NCI-H2227 (cell line): ENCODE measurements around the gene ZSCAN10.
"Not testable (repeated sequence)": the region's sequence is repeated elsewhere in the genome, so short reads cannot be mapped to it uniquely, and the experiment has no call there.

Source experiments
- DNase-seq: peaks from one replicate; lab custom pipeline; 2025; ENCODE audit not compliant: unreplicated experiment; lab: John Stamatoyannopoulos, UW

The ZSCAN10 gene

GRCh38 chr16:3065069-3065741, 33.9 kb downstream of the ZSCAN10 start, which contains the start of gene IL32:
IL32 (plus strand) TSS chr16:3065640; CDS start chr16:3065812, 172 bp downstream.
- DNase-seq: no peak

GRCh38 chr16:3063625-3064386, 35.3 kb downstream of the ZSCAN10 start:
- no peak for DNase-seq

GRCh38 chr16:3062553-3062952, 36.5 kb downstream of the ZSCAN10 start:
- DNase-seq: no peak

DNA sequence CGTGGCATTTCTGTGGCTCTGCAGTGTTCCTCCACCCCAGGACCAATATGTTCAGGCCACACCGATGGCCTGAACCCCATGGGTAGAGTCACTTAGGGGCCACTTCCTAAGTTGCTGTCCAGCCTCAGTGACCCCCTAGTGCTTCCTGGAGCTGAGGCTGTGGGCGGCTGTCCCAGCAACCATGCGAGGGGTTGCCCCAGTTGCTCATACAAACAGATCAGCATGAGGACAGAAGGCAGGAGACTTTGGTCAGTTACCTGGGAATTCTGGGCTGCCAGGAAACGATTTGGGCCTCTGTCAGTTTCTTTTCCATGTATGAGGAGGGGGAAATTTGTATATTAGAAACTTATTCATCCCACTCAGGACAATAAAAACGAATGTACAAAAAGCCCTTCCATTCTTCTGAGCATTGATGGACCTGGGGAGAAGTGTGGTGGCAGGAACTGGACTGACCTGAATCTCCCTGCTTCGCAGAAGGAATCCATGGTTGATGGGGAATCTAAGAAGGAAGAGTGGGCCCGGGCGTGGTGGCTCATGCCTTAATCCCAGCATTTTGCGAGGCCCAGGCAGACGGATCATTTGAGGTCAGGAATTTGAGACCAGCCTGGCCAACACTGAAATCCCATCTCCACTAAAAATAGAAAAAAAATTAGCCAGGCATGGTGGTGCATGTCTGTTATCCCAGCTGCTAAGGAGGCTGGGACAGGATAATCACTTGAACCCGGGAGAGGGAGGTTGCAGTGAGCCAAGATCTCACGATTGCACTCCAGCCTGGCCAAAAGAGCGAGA, 38.6 kb downstream of the ZSCAN10 start:
- no peak for DNase-seq

DNA sequence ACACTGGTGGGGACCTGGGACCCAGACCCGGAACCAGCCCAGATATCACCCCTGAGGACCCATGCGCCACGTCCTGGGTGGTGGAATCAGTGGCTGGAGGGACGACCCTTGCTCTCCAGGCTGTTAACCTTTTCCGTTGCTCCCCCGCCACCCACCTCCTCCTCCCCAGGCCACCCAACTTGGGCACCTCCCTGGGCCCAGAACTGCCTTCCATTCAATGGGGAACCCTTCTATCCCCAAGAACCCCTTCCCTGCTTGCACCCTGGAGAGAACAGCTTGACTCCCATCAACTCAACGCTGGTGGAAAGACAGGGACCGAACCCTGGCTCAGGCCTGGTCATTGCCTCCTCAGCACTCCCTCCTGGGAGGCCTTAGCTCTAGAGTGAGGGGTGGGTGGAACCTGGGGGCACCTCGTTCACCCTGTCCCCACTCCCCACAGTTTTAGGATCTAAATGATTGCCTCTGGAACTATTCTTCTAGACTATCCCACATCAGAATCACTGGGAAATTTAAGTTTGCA, 39.3 kb downstream of the ZSCAN10 start:
- no peak for DNase-seq

DNA sequence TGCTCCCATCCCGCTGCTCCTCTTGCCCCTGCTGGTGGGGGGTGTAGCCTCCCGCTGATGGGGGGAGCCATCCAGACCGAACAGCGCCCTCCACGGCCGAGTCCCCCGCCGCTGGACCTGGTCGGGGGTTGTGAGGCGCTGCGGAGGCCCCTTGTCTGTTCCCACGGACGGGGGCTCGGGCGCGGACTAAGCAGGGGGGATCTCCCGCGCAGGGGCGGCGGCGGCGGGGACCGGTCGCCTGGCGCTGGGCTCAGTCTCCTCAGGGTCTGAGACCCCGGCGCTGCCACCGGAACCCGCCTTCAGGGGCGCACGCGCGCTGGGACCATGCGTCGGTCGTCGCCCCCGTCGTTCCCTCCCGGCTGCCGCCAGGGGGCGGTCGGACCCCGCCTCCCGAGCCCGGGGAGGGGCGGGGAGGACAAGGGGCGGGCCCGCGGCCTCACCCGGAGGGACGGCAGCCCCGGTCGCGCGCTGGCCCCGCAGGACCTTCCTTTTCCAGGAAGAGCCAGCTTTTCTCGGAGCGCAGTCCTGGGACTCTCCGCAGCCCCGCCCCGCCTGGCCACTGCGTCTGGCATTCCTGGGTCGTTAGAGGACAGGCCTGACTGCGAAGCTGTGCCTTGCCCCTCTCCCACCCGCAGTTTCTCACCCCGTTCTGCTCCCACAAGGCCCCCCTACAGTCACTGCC, 39.9 kb downstream of the ZSCAN10 start:
- peak; percentile 93 for DNase-seq

- DNase-seq: peak; percentile 61
Measured at GRCh38 chr16:3058139-3059030, 40.7 kb downstream of the ZSCAN10 start.

GRCh38 chr16:3057181-3058138, 41.6 kb downstream of the ZSCAN10 start:
- no peak for DNase-seq

DNA sequence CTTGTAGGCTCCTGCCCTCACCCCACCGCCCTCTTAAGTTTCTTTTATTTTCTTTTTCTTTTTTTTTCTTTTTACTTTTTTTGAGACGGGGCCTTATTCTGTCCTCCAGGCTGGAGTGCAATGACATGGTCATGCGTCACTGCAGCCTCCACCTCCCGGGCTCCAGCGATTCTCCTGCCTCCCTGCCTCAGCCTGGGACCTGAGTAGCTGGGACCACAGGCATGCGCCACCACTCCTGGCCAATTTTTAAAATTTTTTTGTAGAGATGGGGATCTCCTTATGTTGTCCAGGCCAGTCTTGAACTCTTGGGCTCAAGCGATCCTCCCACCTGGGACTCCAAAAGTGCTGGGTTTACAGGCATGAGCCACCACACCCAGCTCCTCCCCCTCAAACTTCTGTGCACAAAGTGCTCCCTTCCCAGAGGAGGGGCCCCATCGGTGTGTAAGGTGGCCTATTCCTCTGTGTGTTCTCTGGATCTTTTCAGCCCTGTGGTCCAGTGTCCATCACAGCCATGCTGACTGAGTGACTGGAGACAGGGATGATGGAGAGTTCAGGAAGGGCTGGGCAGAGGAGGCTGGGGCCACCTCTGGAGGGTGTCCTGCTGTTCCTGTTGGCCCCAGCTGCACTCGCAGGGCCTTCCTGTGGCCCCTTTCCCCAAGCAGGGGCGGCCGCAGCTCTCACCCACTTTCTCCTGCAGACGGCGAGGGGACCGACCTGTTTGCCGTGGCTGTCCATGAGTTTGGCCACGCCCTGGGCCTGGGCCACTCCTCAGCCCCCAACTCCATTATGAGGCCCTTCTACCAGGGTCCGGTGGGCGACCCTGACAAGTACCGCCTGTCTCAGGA, 42.5 kb downstream of the ZSCAN10 start:
- DNase-seq: no peak

- not testable (repeated sequence) for DNase-seq
Measured at GRCh38 chr16:3055734-3056115, 43.4 kb downstream of the ZSCAN10 start.

DNA sequence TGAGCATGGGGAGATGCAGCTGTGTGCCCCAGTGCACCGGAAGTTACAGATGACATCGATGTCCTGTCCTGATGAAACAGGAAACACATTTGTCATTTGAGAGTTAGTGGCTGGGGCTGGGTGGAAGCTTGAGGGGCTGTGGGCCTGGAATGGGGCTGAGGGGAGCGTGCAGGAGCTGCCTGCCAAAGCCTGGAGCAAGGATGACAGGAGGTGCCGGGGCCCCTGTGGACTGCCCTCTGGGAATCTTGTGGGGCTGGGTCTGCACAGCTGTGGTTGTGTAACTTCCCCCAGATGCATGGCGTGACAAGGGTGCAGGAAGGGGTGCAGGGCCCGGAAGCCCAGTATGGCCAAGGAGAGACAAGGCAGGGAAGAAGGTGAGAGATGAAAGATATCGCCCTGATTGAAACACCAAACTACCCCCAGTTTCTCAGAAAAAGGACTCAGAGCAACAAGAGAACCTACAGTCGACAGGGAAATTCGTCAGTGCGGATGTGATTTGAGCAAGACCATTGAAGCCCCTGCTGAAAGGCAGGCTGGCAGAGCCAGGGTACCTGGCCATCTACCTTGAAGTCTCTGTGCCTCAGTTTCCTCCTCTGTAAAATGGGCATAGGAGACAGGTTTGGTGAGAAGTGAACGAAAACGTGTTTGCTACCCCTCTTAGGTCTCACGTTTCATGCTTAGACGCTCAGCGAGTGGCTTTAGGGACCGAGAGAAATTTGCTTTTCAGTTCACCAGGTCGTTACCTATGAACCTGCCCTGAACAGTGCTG, 43.9 kb downstream of the ZSCAN10 start:
- no peak for DNase-seq

DNA sequence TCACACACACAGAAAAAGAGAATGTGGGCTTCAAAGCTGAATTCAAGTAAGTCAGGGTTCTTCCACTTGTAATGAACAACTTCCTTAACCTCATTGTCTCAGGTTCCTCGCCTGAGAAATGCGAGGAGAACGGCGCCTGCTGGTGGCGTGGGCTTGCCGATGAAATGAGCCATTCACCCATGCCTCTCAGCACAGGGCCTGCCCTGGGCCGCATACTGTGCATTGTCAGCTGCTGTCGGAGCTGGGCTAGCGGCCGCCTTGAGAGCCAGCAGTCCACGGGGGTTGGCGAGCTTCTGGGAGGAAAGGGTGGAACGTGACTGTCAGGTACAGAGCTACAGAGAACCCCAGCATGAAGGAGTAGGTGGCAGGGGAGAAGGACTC, 45.8 kb downstream of the ZSCAN10 start:
- DNase-seq: not testable (repeated sequence)

GRCh38 chr16:3052571-3053329, 46.3 kb downstream of the ZSCAN10 start:
- DNase-seq: not testable (repeated sequence)

DNA sequence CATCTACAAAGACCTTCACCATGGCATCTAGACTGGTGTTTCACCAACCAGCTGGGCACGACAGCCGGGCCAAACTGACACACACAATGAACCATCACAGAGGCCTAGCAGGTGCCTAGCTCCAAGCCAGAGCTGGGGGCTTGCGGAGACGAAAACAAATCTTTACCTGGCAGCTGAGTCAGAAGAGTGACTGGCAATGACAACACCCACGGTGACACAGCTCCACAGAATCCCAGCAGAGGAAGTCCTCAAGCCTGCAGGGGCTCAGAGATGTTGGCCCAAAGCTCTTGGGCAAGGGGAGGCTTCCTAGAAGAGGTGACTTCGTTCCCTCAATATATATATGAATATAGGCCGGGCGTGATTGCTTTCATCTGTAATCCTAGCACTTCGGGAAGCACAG, 47.6 kb downstream of the ZSCAN10 start:
- DNase-seq: no peak

DNA sequence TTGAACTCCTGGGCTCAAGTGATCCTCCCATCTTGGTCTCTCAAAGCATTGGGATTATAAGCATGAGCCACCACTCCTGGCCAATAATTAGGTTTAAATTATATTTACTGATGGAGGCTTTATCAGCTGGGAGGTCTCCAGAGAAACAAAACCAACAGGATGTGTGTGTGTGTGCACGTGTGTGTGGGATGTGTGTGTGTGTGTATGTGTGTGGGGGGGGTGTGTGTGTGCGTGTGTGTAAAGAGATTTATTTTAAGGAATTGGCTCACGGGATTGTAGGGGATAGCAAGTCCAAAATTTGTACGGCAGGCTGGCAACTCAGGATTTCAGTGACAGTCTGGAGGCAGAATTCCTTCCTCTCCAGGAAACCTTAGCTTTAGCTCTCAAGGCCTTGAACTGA, 48.1 kb downstream of the ZSCAN10 start:
- no peak for DNase-seq

DNA sequence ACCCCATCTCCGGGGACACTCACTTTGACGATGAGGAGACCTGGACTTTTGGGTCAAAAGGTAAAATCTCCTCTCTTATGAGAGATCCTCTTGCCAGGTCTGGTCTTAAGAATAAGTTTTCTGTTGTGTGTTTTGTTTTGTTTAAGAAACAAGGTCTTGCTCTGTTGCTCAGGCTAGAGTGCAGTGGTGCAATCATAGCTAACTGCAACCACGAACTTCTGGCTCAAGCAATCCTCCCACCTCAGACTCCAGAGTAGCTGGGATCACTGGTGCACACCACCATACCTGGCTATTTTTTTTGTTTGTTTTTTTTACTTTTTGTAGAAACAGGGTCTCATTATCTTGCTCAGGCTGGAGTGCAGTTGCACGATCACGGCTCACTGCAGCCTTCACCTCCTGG, 48.6 kb downstream of the ZSCAN10 start:
- no peak for DNase-seq
